Adrenal gland (tissue), 12 donors: ENCODE data around the gene TULP4. TPM values are rescaled to one million over a fixed set of nuclear protein-coding genes. Genes with fewer than 3 reads are reported as not detected.
"Not testable (repeated sequence)": the region's sequence is repeated elsewhere in the genome, so short reads cannot be mapped to it uniquely, and the experiment has no call there.

Source experiments
- DNase-seq, 7 donors: peaks; one replicate each; pipeline ENCODE4 v3.0.0-alpha.2; 2019 to 2020
- H3K27ac ChIP-seq, 5 donors: fragments of 200-600 bp; sonication (generic) in 4 of 5; 1 replicate in 3 of 5; 2 replicates in 2 of 5; pipeline versions ENCODE4 v1.5.1 to v1.8.0; 2016 to 2020; ENCODE audit warnings: mild to moderate bottlenecking in 1 of 5
- H3K27me3 ChIP-seq: fragments of 200-600 bp; 2 replicates; pipeline ENCODE4 v1.8.0; 2021
- H3K36me3 ChIP-seq, 2 donors: fragments of 200-600 bp; replicated peaks in 1 of 2; 1 replicate in 1 of 2; 2 replicates in 1 of 2; pipeline versions ENCODE4 v1.5.1 to v1.8.0; 2018 to 2022
- H3K4me1 ChIP-seq, 2 donors: fragments of 200-600 bp; replicated peaks in 1 of 2; 1 replicate in 1 of 2; 2 replicates in 1 of 2; pipeline versions ENCODE4 v1.5.1 to v1.8.0; 2018 to 2021
- H3K4me3 ChIP-seq, 4 donors: fragments of 200-600 bp; sonication (generic) in 3 of 4; one replicate each; pipeline ENCODE4 v1.5.1; 2016 to 2018
- H3K9me3 ChIP-seq, 3 donors: fragments of 200-600 bp; sonication (generic) in 1 of 3; replicated peaks in 1 of 3; 1 replicate in 2 of 3; 2 replicates in 1 of 3; pipeline versions ENCODE4 v1.5.1 to v1.8.0; 2016 to 2021
- CTCF ChIP-seq, 6 experiments: fragments of 450-650 bp in 4 of 6; fragments of 200-600 bp in 2 of 6; sonication (generic) in 1 of 6; IDR thresholded peaks; 1 replicate in 5 of 6; 2 replicates in 1 of 6; pipeline versions ENCODE4 v1.5.1 to v1.8.0; 2016 to 2021; ENCODE audit warnings: antibody characterized with exemption in 6 of 6, mild to moderate bottlenecking in 2 of 6, moderate library complexity in 1 of 6
- POLR2A ChIP-seq, 2 donors: fragments of 450-650 bp; IDR thresholded peaks; one replicate each; pipeline ENCODE4 v1.6.1; 2017; ENCODE audit warnings: antibody characterized with exemption in 2 of 2, mild to moderate bottlenecking in 2 of 2, moderate library complexity in 1 of 2
- WGBS, 4 donors: extraction: QIAGEN DNeasy Blood & Tissue Kit in 2 of 4; methylation state at CpG; one replicate each; pipeline versions ENCODE4 v1.1.5 to v1.1.7; 2013 to 2017; 5-methylcytosine and 5-hydroxymethylcytosine counted together
- intact Hi-C, 2 donors: fragments of 100-400 bp; cut with DNase I; formaldehyde crosslinking; loops; one replicate each; pipeline versions ENCODE4 v1.14.1 to v1.15.0; 2022 to 2023
- polyA plus RNA-seq, 3 donors: library from polyadenylated mRNA; stranded (reverse); fragments of 200-250 nt in 2 of 3; fragments of 350-450 nt in 1 of 3; fragmentation: Illumina TruSeq in 1 of 3; extraction: RNeasy Lipid Tissue Mini Kit (QIAGEN cat#74804) in 1 of 3; gene quantifications; one replicate each; pipeline ENCODE4 v1.2.3, GENCODE V29; 2013 to 2014
- total RNA-seq, 9 donors: library from RNA; depleted of rRNA in 4 of 9; stranded (reverse); fragments of >200 nt in 4 of 9; fragments of 120-200 nt in 1 of 9; fragmentation: NEBNext Ultra II Directional in 1 of 9; extraction: Animal tissue kit (Norgen Biotek cat#: 25700) in 1 of 9; gene quantifications; one replicate each; pipeline versions ENCODE4 v1.1.0 to v1.2.4, GENCODE V29; 2013 to 2023
- donor health status: healthy with polysubstance abuse.
- donor health status: Bipolar disorder and iron deficiency.
- donor health status: DM: yes; HTN: yes; CAD: no.
- donor health status: DM: no; HTN: no; CAD: no.
- donor health status: DM: no; HTN: no; CAD: no.
- donor health status: DM: yes; HTN: yes; CAD: no.

TULP4 gene
- total and polyA plus RNA-seq, 12 donors, result 1.9 to 89.6 (median 61.4) TPM

- Histone ChIP-seq H3K4me3 (no peak overlapping the region), H3K27me3 (no peaks in the 10 kb centered on the region), H3K4me1 (peaks cover 0 to 7% of the 10 kb centered on the region in 2 donors), H3K9me3 (no peaks in the 10 kb centered on the region), H3K27ac (no peak overlapping the region), H3K36me3 (no peaks in the 10 kb centered on the region)
- intact Hi-C loops, result no loop called here
- TF ChIP-seq POLR2A (IDR thresholded peaks at IDR 0.05), result no peak
- no peak for TF ChIP-seq CTCF (IDR thresholded peaks at IDR 0.05)
- no peak for DNase-seq
Observed at GRCh38 chr6:158402184-158402583, 89.9 kb downstream of the TULP4 start.

- intact Hi-C loops, H3K27ac ChIP-seq, DNase-seq, H3K4me3 ChIP-seq, H3K36me3 ChIP-seq, H3K27me3 ChIP-seq, H3K9me3 ChIP-seq: not testable (repeated sequence)
- H3K4me1 ChIP-seq, result peaks cover 0 to 27% of the 10 kb centered on the region in 2 donors
- WGBS, 4 donors, result 83 to 87% (median 84%) methylated on average over 11 to 12 of the region's 12 CpGs
Observed at GRCh38 chr6:158405321-158405831, 93.1 kb downstream of the TULP4 start.

- Histone ChIP-seq H3K9me3 (no peaks in the 10 kb centered on the region), H3K27me3 (no peaks in the 10 kb centered on the region), H3K36me3 (no peaks in the 10 kb centered on the region), H3K4me1 (peaks cover 0 to 27% of the 10 kb centered on the region in 2 donors), H3K27ac (no peak overlapping the region), H3K4me3 (no peak overlapping the region)
- WGBS, 4 donors, result 100% methylated on average over 2 of the region's 2 CpGs
- no peak for TF ChIP-seq POLR2A (IDR thresholded peaks at IDR 0.05)
- TF ChIP-seq CTCF (IDR thresholded peaks at IDR 0.05), result no peak
- DNase-seq, result no peak
- intact Hi-C loops, result no loop called here
Observed at GRCh38 chr6:158405933-158406332, 93.7 kb downstream of the TULP4 start.

- Histone ChIP-seq H3K36me3 (no peaks in the 10 kb centered on the region), H3K4me3 (no peak overlapping the region), H3K27ac (no peak overlapping the region), H3K27me3 (no peaks in the 10 kb centered on the region), H3K9me3 (no peaks in the 10 kb centered on the region), H3K4me1 (peaks cover 0 to 27% of the 10 kb centered on the region in 2 donors)
- WGBS, 4 donors, result 73 to 91% (median 82%) methylated on average over 2 of the region's 2 CpGs
- intact Hi-C loops, result no loop called here
- DNase-seq, result no peak
- TF ChIP-seq CTCF (IDR thresholded peaks at IDR 0.05) (no peak), POLR2A (IDR thresholded peaks at IDR 0.05) (no peak)
Observed at GRCh38 chr6:158406736-158407135, 94.5 kb downstream of the TULP4 start.

- Histone ChIP-seq H3K4me3 (no peak overlapping the region), H3K27ac (no peak overlapping the region), H3K36me3 (no peaks in the 10 kb centered on the region), H3K4me1 (peaks cover 0 to 27% of the 10 kb centered on the region in 2 donors), H3K27me3 (no peaks in the 10 kb centered on the region), H3K9me3 (no peaks in the 10 kb centered on the region)
- TF ChIP-seq POLR2A (IDR thresholded peaks at IDR 0.05) (no peak), CTCF (IDR thresholded peaks at IDR 0.05) (no peak)
- DNase-seq, result no peak
- intact Hi-C loops, result no loop called here
- WGBS, 4 donors, result 94 to 98% (median 96%) methylated on average over 9 of the region's 9 CpGs
Observed at GRCh38 chr6:158408013-158408412, 95.7 kb downstream of the TULP4 start.
